ENCODE data around the gene MAST3.

DNA sequence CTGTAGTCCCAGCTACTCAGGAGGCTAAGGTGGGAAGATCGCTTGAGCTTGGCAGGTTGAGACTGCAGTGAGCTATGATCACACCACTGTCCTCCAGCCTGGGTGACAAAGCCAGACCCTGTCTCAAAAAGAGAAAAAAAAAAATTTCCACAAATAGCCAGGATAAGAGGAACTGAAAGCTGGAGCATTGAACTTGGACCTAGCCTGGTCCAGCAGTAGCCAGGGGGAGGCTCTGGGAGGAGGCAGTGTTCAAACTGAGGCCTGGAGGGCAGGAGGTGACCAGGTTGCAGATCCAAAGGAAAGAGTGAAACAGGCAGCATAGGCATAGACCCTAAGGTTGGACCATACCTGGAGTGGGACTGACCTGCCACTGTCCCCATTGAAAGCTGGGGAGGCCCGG, 28.5 kb downstream of the MAST3 start:
- TF ChIP-seq POLR2AphosphoS5 (IDR thresholded peaks at IDR 0.05) (no peak), POLR2A (IDR thresholded peaks at IDR 0.05) (no peak)
- TF ChIP-seq, protein P1, sequence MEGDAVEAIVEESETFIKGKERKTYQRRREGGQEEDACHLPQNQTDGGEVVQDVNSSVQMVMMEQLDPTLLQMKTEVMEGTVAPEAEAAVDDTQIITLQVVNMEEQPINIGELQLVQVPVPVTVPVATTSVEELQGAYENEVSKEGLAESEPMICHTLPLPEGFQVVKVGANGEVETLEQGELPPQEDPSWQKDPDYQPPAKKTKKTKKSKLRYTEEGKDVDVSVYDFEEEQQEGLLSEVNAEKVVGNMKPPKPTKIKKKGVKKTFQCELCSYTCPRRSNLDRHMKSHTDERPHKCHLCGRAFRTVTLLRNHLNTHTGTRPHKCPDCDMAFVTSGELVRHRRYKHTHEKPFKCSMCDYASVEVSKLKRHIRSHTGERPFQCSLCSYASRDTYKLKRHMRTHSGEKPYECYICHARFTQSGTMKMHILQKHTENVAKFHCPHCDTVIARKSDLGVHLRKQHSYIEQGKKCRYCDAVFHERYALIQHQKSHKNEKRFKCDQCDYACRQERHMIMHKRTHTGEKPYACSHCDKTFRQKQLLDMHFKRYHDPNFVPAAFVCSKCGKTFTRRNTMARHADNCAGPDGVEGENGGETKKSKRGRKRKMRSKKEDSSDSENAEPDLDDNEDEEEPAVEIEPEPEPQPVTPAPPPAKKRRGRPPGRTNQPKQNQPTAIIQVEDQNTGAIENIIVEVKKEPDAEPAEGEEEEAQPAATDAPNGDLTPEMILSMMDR (IDR thresholded peaks at IDR 0.05), result no peak

Measured in transverse colon (tissue), 4 donors.